Ovary (tissue), 3 donors: ENCODE results near the gene RGS6.

Experiments used
- POLR2A ChIP-seq: fragments of 450-650 bp; IDR thresholded peaks from one replicate; pipeline ENCODE4 v1.6.1; 2017; ENCODE audit warnings: antibody characterized with exemption, mild to moderate bottlenecking, moderate library complexity
- TF ChIP-seq, protein P1 (sequence below), 3 donors: fragments of 450-650 bp in 2 of 3; fragments of 200-600 bp in 1 of 3; IDR thresholded peaks; one replicate each; pipeline versions ENCODE4 v1.5.1 to v1.8.0; 2016 to 2022; ENCODE audit warnings: antibody characterized with exemption in 3 of 3, mild to moderate bottlenecking in 1 of 3
- donor health status: DM: no; HTN: no; CAD: no.

DNA sequence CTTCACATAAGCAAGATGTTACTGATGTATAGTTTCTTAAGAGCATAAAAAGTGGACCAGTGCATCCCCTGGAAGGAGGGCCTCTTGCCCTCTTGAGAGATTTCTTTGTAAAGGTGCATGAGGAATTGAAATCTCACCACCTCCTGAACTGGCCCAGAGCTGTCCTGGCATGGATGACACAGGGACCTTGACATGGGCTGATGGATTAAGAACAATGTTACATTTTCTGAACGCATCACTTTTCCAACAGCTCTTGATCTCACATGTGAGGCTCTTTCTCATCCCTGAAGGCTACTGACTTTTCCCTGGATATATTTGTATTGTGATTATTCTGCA lies 360.4 kb downstream of the RGS6 start:
- TF ChIP-seq, protein P1, sequence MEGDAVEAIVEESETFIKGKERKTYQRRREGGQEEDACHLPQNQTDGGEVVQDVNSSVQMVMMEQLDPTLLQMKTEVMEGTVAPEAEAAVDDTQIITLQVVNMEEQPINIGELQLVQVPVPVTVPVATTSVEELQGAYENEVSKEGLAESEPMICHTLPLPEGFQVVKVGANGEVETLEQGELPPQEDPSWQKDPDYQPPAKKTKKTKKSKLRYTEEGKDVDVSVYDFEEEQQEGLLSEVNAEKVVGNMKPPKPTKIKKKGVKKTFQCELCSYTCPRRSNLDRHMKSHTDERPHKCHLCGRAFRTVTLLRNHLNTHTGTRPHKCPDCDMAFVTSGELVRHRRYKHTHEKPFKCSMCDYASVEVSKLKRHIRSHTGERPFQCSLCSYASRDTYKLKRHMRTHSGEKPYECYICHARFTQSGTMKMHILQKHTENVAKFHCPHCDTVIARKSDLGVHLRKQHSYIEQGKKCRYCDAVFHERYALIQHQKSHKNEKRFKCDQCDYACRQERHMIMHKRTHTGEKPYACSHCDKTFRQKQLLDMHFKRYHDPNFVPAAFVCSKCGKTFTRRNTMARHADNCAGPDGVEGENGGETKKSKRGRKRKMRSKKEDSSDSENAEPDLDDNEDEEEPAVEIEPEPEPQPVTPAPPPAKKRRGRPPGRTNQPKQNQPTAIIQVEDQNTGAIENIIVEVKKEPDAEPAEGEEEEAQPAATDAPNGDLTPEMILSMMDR (IDR thresholded peaks at IDR 0.05): no peak
- no peak for TF ChIP-seq POLR2A
